Activated CD8-positive, alpha-beta memory T cell treated with anti-CD3 and anti-CD28 coated beads for 1 hour (primary cell): ENCODE measurements around the gene CES5A.
"Not testable (repeated sequence)": the region's sequence is repeated elsewhere in the genome, so short reads cannot be mapped to it uniquely, and the experiment has no call there.

Experiments used
- DNase-seq, 2 donors: peaks; one replicate each; pipeline ENCODE4 v3.0.0-alpha.2; 2020; ENCODE audit warnings: low read depth in 1 of 2; ENCODE audit errors: extremely low read depth in 1 of 2

The CES5A gene, protein sequence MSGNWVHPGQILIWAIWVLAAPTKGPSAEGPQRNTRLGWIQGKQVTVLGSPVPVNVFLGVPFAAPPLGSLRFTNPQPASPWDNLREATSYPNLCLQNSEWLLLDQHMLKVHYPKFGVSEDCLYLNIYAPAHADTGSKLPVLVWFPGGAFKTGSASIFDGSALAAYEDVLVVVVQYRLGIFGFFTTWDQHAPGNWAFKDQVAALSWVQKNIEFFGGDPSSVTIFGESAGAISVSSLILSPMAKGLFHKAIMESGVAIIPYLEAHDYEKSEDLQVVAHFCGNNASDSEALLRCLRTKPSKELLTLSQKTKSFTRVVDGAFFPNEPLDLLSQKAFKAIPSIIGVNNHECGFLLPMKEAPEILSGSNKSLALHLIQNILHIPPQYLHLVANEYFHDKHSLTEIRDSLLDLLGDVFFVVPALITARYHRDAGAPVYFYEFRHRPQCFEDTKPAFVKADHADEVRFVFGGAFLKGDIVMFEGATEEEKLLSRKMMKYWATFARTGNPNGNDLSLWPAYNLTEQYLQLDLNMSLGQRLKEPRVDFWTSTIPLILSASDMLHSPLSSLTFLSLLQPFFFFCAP

DNA sequence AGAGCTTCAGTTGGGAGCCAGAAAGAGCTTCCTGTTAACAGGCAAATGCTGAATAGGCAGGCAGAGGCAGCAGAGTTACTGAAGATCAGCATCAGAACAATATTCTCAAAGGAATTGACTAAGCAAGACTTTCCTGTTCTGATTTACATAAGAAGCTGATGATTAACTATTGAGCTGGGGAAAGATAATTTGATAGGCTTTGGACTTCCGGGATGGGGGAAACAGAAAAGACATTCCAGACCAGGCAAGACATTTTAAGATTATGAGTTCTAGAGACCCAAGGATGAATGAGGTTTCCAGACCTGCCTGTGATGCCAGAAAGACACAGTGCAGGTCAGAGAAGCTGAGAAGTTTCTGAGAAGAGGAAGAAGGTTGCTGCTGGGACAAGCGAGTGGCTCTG, at the start of gene CES5A:
TSS of gene CES5A (minus strand) at position 101 of the 400 bp plus-strand sequence. CDS start 152 bp downstream, outside the sequence.
- no peak for DNase-seq

GRCh38 chr16:55922662-55923061, 47.5 kb upstream of the CES5A start:
- DNase-seq, result no peak

DNA sequence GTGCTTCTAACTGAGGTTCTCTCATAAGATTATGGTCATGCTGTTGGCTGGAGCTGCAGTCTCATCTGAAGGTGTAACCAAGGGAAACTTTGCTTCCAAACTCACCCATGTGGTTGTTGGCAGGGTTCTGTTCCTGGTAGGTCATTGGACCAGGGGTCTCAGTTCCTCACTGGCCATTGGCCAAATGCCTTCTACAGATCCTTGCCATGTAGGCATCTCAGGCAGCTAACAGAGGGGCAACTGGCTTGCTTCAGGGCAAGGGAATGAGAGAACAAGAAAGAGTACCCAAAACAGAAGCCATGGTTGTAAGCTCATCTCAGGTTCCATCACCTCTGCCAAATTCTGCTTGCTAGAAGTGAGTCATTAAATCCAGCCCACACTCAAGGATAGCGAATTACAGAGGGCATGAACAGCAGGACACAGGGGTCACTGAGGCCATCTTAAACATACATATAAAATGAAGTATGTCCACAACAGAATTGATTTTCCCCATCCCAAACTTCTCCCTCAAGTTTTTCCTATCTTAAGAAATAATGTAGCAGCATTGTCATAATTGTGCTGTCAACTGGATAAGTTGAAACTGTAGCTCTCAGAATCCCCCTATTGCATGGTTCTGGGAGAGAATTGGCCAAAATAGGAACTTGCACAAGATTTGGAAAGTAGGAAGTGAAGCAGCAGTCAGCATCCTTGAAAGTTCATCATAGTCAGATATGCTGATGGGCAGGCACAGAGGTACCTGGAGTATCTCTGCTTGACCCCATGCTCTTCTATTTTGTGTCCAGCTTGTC, 42.4 kb upstream of the CES5A start:
- DNase-seq, result no peak

DNA sequence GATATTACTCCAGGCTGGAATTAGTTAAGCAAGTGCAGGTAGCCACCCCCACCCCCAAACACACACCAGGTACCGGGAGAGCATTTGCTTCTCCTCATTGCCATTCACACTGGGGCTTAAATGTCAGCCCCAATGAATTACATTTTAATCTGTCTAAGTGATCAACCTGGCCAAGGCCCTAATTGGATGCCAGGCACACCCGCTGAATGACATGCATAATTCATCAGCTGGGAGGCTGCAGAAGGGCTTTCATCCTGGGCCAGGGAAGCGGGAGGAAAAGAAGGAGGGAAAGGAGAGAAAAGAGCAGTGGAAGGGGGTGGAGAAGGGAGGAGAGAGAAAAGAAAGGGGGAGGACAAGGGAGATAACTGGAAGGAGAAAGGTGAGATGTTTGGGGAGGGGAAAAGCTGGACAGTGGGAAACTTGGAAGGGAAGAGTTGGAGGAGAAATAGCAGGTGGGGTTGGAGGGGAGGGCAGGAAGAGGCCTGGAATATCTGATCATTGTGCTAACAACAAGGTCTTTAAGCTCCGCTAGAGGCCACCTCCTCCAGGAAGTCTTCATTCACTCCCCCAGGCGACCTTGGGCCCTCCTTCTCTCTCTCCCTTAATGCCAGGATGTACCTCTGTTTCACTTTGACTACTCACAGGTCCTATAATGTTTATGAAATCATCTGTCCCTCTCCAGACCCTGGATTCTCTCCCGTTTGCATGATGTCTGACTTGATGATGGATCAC, 40.1 kb upstream of the CES5A start:
- DNase-seq, result no peak

DNA sequence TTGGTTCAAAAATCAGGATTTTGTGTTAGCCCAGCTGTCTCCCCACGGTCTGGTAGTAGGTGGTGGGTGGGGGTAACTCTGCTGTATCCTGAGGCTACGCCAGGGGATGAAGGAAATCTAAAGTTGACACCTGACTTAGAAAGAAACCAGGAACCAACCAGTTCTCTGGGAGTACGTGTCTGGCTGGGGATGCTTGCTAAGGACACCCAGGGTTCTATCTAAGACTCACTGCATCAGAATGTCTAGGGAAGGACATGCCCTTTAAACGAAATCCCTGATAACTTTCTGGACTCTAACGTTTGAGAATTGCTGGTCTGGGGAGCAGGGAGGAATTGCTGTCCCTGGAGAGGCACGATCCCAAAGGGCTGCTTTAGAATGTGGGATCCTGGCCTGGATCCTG, 39.2 kb upstream of the CES5A start:
- DNase-seq, result no peak

- DNase-seq, result no peak
Measured at GRCh38 chr16:55913716-55914115, 38.5 kb upstream of the CES5A start.

DNA sequence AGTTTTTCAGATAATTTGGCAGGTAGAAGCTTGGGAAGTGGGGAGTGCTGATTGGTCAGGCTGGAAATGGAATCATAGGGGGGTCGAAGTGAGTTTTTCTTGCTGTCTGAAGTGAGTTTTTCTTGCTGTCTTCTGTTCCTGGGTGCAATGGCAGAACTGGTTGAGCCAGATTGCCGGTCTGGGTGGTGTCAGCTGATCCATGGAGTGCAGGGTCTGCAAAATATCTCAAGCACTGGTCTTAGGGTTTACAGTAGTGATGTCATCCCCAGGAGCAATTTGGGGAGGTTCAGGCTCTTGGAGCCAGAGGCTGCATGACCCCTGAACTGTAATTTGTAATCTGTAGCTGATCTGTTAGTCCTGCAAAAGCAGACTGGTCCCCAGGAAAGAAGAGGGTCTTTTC, 37.9 kb upstream of the CES5A start:
- not testable (repeated sequence) for DNase-seq

GRCh38 chr16:55912022-55912421, 36.8 kb upstream of the CES5A start:
- DNase-seq, result no peak

GRCh38 chr16:55911616-55912015, 36.4 kb upstream of the CES5A start:
- DNase-seq, result no peak

DNA sequence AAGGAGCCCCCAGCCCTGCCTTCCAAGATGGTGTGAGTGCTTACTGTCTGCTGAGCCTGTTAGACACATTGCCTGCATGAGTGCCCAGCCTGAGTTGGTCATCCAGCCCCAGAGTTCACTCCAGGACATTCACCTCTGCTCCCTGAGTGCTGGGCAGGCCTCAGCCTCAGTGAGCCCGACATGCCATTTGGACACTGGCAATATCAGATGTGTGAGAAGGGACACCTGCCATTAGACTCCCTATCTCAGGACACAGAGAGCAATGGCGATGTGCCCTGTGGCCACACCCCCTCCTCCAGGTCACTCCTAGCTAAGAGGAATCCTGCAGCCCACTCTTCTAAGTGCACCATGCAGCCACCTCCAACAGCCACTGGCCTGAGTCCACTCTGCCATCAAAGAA, 34.7 kb upstream of the CES5A start:
- no peak for DNase-seq

- no peak for DNase-seq
Measured at GRCh38 chr16:55908641-55909040, 33.5 kb upstream of the CES5A start.

DNA sequence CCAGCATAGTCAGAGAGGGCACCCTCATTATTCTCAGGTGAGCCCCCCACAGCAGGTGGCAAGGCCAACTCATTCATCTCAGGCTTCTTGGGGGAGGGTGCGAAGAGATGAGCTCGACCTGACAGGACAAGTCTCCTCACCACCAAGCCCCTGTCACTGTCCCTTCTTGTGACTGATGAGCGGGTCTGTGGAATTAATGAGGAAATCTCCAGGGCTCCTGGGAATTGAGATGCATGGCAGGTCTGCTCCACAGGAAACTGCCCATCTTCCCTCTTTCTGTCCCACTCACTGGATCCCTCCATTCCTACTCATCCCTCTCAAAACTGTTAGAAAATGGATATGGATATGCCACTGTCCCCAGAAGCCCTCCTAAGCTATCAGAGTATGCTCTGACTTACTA, 32.5 kb upstream of the CES5A start:
- no peak for DNase-seq

- DNase-seq, result no peak
Measured at GRCh38 chr16:55906123-55906522, 30.9 kb upstream of the CES5A start.

DNA sequence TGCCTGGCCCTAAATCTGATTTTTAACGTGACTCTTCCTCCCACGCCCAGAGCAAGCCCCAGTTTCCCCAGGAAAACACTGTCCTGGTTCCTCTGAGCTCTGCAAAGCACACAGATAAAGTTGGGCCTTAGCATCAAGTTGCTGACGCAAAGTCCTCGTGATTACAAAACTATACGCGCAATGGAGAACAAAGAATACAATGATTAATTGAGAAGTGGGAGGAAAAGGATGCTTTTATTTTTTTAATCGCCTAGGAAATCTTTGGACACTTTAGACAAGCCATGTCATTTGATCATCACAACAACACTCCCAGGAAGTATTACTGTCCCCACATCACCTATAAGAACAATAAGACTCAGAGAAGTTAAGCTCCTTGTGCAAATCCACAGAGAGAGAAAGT, 30.5 kb upstream of the CES5A start:
- DNase-seq, result no peak

DNA sequence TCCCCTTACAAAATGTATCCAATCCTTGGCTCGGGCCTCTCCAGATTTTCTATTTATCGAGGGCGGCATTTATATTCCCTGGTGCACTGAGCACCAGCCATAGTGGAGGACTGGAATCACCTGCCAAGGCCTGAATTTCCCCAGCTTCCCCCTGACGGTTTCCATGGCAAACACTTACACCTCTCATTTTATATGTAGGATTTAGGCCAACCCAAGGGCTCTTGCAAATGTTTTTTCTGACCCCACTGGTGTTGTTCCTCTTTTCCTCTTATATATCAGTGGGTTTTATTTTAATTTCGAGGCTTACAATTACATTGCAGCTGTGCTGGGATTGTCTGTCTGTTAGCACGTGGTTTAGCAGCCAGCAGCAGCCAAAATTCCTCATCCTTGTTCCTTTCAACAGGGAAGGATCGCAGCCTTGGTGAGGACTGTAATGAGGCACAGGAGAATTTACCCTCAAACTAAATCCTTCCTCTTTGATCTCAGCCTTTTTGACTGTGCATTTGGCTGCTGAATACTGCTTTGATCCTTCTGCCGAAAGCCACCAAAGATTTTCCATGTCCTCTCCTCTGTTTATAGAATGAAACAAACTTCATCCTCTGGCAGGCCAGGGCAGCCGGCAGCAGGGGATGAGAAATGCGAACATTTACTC, 26.5 kb upstream of the CES5A start:
- DNase-seq, result no peak

DNA sequence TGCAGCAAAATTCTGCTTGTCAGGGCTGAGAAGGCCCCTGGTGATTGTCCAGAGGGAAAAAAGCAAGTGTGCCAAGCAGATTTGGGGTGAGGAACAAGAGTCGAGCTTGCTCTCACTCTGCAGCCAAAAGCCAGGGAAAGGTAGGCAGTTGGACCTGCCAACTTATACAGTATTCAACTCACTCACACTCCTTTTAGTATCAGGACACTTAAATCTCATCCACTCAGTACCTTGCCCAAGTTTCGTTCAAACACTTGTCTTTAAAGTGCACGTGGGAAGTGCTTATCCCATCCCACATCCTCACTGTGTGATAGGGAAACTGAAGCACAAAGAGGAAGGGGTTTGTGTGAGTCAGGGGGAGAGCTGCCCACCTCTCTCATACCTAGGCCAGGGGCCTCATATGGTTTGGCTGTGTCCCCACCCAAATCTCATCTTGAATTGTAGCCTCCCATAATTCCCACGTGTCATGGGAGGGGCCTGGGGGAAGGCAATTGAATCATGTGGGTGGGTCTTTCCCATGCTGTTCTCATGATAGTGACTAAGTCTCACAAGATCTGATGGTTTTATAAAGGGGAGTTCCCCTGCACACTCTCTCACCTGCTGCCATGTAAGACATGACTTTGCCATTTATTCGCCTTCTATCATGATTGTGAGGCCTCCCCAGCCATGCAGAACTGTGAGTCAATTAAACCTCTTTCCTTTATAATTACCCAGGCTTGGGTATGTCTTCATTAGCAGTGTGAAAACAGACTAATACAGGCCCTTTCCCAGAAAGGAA, 25.6 kb upstream of the CES5A start:
- DNase-seq, result no peak

- no peak for DNase-seq
Measured at GRCh38 chr16:55899857-55900256, 24.7 kb upstream of the CES5A start.

DNA sequence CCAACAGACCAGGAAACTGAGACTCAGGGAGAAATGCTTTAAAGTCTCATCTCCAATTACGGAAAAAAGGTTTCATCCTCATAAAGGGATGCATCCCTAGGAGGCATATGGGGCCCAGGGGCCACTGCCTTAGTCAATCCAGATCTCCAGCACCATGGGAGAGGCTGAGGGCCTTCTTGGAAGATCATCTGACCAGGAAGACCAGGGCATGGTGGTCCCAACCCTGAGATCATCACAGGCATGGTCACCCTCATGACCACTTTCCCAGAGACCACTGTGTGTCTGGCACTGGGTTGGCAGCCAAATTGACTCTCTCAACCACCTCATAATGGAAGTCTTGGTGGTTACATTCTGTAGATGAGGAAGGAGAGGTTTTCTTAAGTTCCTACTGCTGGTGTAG, 23.4 kb upstream of the CES5A start:
- DNase-seq, result no peak

DNA sequence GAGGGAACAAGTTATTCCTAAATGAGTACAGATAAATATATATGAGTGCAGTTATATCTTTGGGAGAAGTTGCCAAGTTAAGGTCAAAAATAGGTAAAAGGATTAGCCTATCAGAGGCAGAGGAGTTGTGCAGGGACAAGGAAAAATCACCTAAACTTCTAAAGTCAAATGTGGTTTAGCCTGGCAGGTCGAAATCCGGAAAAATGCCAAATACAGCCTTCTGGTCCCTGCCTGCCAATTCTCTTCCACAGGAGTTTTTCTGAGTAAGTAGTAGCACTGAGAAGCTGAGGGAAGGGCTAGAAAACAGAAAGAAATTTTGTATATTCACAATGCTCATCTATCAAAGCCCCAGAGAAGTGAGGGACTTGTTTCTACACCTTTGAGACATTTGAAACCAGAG, 17.6 kb upstream of the CES5A start:
- DNase-seq, result no peak

DNA sequence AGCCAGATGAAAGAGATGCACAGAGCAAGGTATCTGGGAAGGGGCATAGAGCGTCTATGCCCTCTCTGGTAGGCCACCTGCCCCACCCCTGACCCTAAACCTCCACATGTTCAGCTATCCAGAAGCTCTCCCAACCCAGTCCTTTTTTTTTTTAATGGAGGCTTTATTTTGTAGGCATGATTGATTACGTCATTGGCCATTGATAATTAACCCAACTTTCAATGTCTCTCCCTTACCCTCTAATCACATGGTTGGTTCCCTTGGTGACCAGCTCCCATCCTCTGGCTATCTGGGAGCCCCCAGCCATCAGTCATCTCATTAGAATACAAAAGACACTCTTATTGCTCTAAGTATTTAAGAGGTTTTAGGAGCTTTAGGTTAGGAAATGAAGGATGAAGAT, 14.3 kb upstream of the CES5A start:
- DNase-seq, result no peak
